ENCODE measurements around the gene ADNP. TPM values are rescaled to one million over a fixed set of nuclear protein-coding genes. Genes with fewer than 3 reads are reported as not detected.

ADNP gene
- polyA plus RNA-seq, 1 experiment, result 36.8 TPM

DNA sequence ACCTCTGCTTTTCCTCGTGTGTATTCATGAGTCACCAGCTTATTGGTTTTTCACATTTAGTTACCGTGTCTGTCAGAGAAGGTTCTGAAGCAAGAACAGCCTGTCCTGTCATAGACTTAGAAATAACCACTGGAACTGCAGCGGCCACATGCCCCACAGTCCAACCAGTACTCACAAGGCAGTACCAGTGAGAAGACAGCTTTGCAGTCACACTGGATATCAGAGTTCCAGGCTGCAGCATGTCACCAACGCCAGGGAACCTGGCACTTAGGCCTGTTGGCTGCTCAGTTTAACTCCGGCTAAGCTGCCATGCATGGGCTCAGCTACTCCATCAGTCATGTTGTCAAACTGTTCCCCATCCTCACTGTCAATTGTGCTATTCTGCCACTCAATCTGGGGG, 40.1 kb downstream of the ADNP start:
- Histone ChIP-seq H3K27ac (ENCODE audit: low read depth, low read length) (no peak overlapping the region), H3K9me3 (ENCODE audit: control insufficient read depth, insufficient read depth, low read length) (no peaks in the 10 kb centered on the region), H3K27me3 (ENCODE audit: control insufficient read depth, insufficient read depth, low read length) (no peaks in the 10 kb centered on the region), H3K4me3 (ENCODE audit: low read depth, low read length) (no peak overlapping the region)
- TF ChIP-seq, protein P1, sequence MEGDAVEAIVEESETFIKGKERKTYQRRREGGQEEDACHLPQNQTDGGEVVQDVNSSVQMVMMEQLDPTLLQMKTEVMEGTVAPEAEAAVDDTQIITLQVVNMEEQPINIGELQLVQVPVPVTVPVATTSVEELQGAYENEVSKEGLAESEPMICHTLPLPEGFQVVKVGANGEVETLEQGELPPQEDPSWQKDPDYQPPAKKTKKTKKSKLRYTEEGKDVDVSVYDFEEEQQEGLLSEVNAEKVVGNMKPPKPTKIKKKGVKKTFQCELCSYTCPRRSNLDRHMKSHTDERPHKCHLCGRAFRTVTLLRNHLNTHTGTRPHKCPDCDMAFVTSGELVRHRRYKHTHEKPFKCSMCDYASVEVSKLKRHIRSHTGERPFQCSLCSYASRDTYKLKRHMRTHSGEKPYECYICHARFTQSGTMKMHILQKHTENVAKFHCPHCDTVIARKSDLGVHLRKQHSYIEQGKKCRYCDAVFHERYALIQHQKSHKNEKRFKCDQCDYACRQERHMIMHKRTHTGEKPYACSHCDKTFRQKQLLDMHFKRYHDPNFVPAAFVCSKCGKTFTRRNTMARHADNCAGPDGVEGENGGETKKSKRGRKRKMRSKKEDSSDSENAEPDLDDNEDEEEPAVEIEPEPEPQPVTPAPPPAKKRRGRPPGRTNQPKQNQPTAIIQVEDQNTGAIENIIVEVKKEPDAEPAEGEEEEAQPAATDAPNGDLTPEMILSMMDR (IDR thresholded peaks at IDR 0.05; ENCODE audit: low read depth, low read length), result no peak
- no peak for DNase-seq (ENCODE audit: low read depth, low spot score)
- ChIA-PET CTCF (interaction anchor here (0.8 to 2.8 kb wide), 3 partner anchors 38 to 101 kb away, joined by 3 to 11 read pairs (median 7); partner anchors contain the start of gene BCAS4), POLR2A (no interaction called here)

GRCh38 chr20:50887576-50887975, 43.7 kb downstream of the ADNP start:
- TF ChIP-seq, protein P1 (IDR thresholded peaks at IDR 0.05; ENCODE audit: low read depth, low read length), result no peak
- no peaks in the 10 kb centered on the region for H3K27me3 ChIP-seq (ENCODE audit: control insufficient read depth, insufficient read depth, low read length)
- POLR2A ChIA-PET, result interaction anchor here (0.7 kb wide), 1 partner anchor 1784 kb away, joined by 3 read pairs; no protein-coding TSS in a partner anchor
- no peak overlapping the region for H3K4me3 ChIP-seq (ENCODE audit: low read depth, low read length)
- CTCF ChIA-PET, result interaction anchor here (1.3 kb wide), 1 partner anchor 93 kb away, joined by 6 read pairs; the partner anchor contains the start of gene BCAS4
- no peak for DNase-seq (ENCODE audit: low read depth, low spot score)
- H3K9me3 ChIP-seq (ENCODE audit: control insufficient read depth, insufficient read depth, low read length), result 0 out of 2 replicates have a peak, but pooled peaks cover 3% of the 10 kb centered on the region
- no peak overlapping the region for H3K27ac ChIP-seq (ENCODE audit: low read depth, low read length)

DNA sequence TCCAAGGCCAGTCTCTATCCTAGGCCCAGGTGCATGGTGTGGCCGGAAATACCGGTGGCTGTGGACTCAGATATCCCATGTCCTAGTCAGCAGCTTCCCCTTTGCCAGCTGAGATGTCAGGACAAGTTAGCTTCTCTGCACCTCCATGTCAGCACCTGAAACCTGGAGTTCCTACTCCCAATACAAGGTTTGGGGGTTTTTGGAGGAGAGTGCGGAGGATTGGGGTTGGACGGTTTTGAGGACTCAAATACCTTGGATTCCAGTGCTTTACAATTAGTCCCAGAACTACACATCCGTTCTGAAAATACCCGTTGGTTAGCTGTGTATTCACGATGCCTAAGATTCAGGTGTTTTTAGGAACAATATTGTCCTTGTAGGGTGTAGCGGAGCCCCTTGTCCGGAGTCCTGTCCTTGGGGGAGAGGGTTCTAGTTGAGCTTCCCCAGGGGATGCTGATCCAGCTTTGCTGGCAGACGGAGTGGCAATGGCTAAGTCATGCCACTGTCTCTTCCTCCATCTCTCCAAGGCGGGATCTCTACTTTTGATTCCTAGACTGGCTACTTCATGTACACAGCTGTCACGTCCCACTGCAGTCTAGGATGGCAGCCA, 45.0 kb downstream of the ADNP start:
- DNase-seq (ENCODE audit: low read depth, low spot score), result no peak
- no peaks in the 10 kb centered on the region for H3K27me3 ChIP-seq (ENCODE audit: control insufficient read depth, insufficient read depth, low read length)
- TF ChIP-seq, protein P1 (IDR thresholded peaks at IDR 0.05; ENCODE audit: low read depth, low read length), result no peak
- ChIA-PET CTCF (no interaction called here), POLR2A (no interaction called here)
- H3K4me3 ChIP-seq (ENCODE audit: low read depth, low read length), result no peak overlapping the region
- H3K27ac ChIP-seq (ENCODE audit: low read depth, low read length), result peak overlapping the region; percentile 21
- H3K9me3 ChIP-seq (ENCODE audit: control insufficient read depth, insufficient read depth, low read length), result 0 out of 2 replicates have a peak, but pooled peaks cover 3% of the 10 kb centered on the region

DNA sequence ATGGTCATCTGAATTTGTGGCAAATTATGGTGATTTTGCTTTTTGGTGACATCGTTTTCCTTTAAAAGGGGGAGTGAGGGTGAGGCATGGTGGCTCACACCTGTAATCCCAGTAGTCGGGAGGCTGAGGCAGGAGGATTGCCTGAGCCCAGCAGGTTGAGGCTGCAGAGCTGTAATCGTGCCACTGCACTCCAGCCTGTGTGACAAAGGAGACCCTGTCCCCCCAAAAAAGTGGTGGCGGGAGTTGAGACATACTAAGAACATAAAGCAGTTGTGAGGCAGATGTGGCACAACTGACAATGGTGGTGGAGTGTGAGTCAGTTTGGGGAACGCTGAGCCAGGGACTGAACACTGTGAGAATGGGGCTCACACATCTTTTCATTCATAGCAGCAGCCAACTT, 45.5 kb downstream of the ADNP start:
- TF ChIP-seq, protein P1 (IDR thresholded peaks at IDR 0.05; ENCODE audit: low read depth, low read length), result no peak
- no peak for DNase-seq (ENCODE audit: low read depth, low spot score)
- H3K9me3 ChIP-seq (ENCODE audit: control insufficient read depth, insufficient read depth, low read length), result 0 out of 2 replicates have a peak, but pooled peaks cover 3% of the 10 kb centered on the region
- H3K27ac ChIP-seq (ENCODE audit: low read depth, low read length), result no peak overlapping the region
- no peaks in the 10 kb centered on the region for H3K27me3 ChIP-seq (ENCODE audit: control insufficient read depth, insufficient read depth, low read length)
- POLR2A ChIA-PET, result no interaction called here
- CTCF ChIA-PET, result no interaction called here
- H3K4me3 ChIP-seq (ENCODE audit: low read depth, low read length), result no peak overlapping the region

- DNase-seq (ENCODE audit: low read depth, low spot score), result no peak
- H3K9me3 ChIP-seq (ENCODE audit: control insufficient read depth, insufficient read depth, low read length), result 0 out of 2 replicates have a peak, but pooled peaks cover 3% of the 10 kb centered on the region
- ChIA-PET CTCF (interaction anchor here (0.9 to 1.4 kb wide), 2 partner anchors 44 to 92 kb away, joined by 4 to 9 read pairs; no protein-coding TSS in a partner anchor), POLR2A (no interaction called here)
- H3K4me3 ChIP-seq (ENCODE audit: low read depth, low read length), result no peak overlapping the region
- H3K27ac ChIP-seq (ENCODE audit: low read depth, low read length), result no peak overlapping the region
- TF ChIP-seq, protein P1 (IDR thresholded peaks at IDR 0.05; ENCODE audit: low read depth, low read length), result no peak
- H3K27me3 ChIP-seq (ENCODE audit: control insufficient read depth, insufficient read depth, low read length), result no peaks in the 10 kb centered on the region
Observed at GRCh38 chr20:50885068-50885467, 46.2 kb downstream of the ADNP start.
